Hepatocyte (in vitro differentiated cells): ENCODE data around the gene CDK5. TPM values are rescaled to one million over a fixed set of nuclear protein-coding genes. Genes with fewer than 3 reads are reported as not detected.
A peak's percentile ranks its signal among the peaks of the same experiment; 100 is the strongest.

Experiments used
- DNase-seq: peaks from one replicate; pipeline ENCODE4 v3.0.0-alpha.2; 2016; ENCODE audit warnings: low spot score
- H2AFZ ChIP-seq: fragments of 200-600 bp; sonication (generic); 2 replicates; pipeline ENCODE4 v1.6.0; 2016; ENCODE audit warnings: antibody characterized with exemption, mild to moderate bottlenecking
- H3K27ac ChIP-seq: fragments of 200-600 bp; sonication (generic); 2 replicates; pipeline ENCODE4 v1.5.1; 2016; ENCODE audit warnings: mild to moderate bottlenecking
- H3K27me3 ChIP-seq: fragments of 200-600 bp; sonication (generic); 2 replicates; pipeline ENCODE4 v1.6.1; 2016
- H3K36me3 ChIP-seq: fragments of 200-600 bp; sonication (generic); replicated peaks from 2 replicates; pipeline ENCODE4 v1.5.1; 2016; ENCODE audit warnings: low read depth; ENCODE audit not compliant: insufficient read depth
- H3K4me1 ChIP-seq: fragments of 200-600 bp; sonication (generic); 2 replicates; pipeline ENCODE4 v1.5.1; 2016; ENCODE audit warnings: mild to moderate bottlenecking, moderate library complexity; ENCODE audit not compliant: insufficient read depth
- H3K4me2 ChIP-seq: fragments of 200-600 bp; sonication (generic); 2 replicates; pipeline ENCODE4 v1.6.0; 2016
- H3K4me3 ChIP-seq: fragments of 200-600 bp; sonication (generic); 2 replicates; pipeline ENCODE4 v1.5.1; 2016; ENCODE audit warnings: mild to moderate bottlenecking
- H3K79me2 ChIP-seq: fragments of 200-600 bp; sonication (generic); 2 replicates; pipeline ENCODE4 v1.6.0; 2017; ENCODE audit warnings: mild to moderate bottlenecking
- H3K9me2 ChIP-seq: fragments of 200-600 bp; sonication (generic); replicated peaks from 2 replicates; pipeline ENCODE4 v1.6.0; 2017; ENCODE audit warnings: mild to moderate bottlenecking; ENCODE audit not compliant: insufficient read depth
- H3K9me3 ChIP-seq: fragments of 200-600 bp; sonication (generic); 2 replicates; pipeline ENCODE4 v1.5.1; 2016; ENCODE audit warnings: low read depth, mild to moderate bottlenecking
- H4K20me1 ChIP-seq: fragments of 200-600 bp; sonication (generic); 2 replicates; pipeline ENCODE4 v1.6.0; 2016; ENCODE audit warnings: mild to moderate bottlenecking; ENCODE audit not compliant: insufficient read depth, poor library complexity, severe bottlenecking
- EZH2 ChIP-seq: fragments of 200-600 bp; sonication (generic); IDR thresholded peaks from 2 replicates; pipeline ENCODE4 v1.6.1; 2016; ENCODE audit warnings: antibody characterized with exemption, mild to moderate bottlenecking, borderline replicate concordance
- EZH2phosphoT487 ChIP-seq: fragments of 200-600 bp; sonication (generic); IDR thresholded peaks from one replicate; pipeline ENCODE4 v1.6.1; 2018; ENCODE audit warnings: antibody characterized with exemption, mild to moderate bottlenecking, low read depth, moderate library complexity; ENCODE audit not compliant: unreplicated experiment, severe bottlenecking
- WGBS: methylation state at CpG from one replicate; pipeline ENCODE4 v1.1.6; 2016; ENCODE audit warnings: low lambda C conversion rate; ENCODE audit errors: missing lambda C conversion rate; 5-methylcytosine and 5-hydroxymethylcytosine counted together
- polyA plus RNA-seq: library from polyadenylated mRNA; unstranded; fragments of >200 nt; fragmentation: Nextera tagmentation; extraction: Ambion mirVana; gene quantifications from 2 replicates; pipeline ENCODE4 v1.2.1, GENCODE V29; 2016
- total RNA-seq: library from RNA; depleted of rRNA; stranded (reverse); fragments of >200 nt; gene quantifications from 2 replicates; pipeline ENCODE4 v1.2.3, GENCODE V29; 2014
- TF ChIP-seq, protein P1 (sequence below): fragments of 200-600 bp; sonication (generic); IDR thresholded peaks from 2 replicates; pipeline ENCODE4 v1.5.1; 2016; ENCODE audit warnings: antibody characterized with exemption, mild to moderate bottlenecking; ENCODE audit not compliant: poor library complexity

CDK5 gene
- total and polyA plus RNA-seq, 2 experiments from 2014 or later: 17.4 to 29.4 TPM

DNA sequence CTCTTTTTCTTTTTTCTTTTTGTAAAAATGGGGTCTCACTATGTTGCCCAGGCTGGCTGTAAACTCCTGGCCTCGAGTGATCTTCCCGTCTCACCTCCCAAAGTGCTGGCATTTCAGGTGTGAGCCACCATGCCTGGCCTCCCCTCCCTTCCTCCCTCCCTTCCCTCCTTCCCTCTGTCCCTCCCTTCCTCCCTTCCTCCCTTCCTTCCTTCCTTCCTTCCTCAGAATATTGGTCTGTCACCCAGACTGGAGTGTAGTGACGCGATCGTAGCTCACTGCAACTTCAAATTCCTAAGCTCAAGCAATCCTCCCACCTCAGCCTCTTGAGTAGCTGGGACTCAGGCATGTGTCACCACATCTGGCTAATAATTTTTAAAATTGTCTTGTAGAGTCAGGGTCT is 37.0 kb upstream of the CDK5 start:
- no peak overlapping the region for H3K4me2 ChIP-seq
- 91% methylated on average over 5 of the region's 5 CpGs for WGBS

DNA sequence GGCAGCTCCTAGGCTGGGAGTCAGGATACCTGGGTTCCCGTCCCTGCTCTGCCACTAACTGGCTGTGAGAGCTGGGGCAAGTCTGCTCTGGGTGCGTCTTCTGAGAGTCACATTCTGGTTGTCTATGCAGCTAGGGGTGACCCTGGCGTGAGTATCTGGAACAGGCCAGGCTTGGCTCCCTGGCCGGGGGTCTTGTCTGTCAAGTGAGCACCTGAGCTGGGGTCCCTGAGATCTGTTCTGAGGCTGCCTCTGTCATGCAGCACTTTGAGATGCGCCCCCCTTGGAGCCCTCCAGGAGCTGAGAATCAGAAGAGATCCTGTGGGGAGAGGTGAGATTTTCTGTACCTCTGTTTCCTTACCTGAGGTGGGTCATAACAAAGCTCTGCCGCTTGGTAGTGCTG is 36.1 kb upstream of the CDK5 start:
- TF ChIP-seq EZH2: no peak
- TF ChIP-seq, protein P1, sequence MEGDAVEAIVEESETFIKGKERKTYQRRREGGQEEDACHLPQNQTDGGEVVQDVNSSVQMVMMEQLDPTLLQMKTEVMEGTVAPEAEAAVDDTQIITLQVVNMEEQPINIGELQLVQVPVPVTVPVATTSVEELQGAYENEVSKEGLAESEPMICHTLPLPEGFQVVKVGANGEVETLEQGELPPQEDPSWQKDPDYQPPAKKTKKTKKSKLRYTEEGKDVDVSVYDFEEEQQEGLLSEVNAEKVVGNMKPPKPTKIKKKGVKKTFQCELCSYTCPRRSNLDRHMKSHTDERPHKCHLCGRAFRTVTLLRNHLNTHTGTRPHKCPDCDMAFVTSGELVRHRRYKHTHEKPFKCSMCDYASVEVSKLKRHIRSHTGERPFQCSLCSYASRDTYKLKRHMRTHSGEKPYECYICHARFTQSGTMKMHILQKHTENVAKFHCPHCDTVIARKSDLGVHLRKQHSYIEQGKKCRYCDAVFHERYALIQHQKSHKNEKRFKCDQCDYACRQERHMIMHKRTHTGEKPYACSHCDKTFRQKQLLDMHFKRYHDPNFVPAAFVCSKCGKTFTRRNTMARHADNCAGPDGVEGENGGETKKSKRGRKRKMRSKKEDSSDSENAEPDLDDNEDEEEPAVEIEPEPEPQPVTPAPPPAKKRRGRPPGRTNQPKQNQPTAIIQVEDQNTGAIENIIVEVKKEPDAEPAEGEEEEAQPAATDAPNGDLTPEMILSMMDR: no peak
- no peak for TF ChIP-seq EZH2phosphoT487
- DNase-seq: no peak
- no peaks in the 10 kb centered on the region for H3K36me3 ChIP-seq
- H3K79me2 ChIP-seq: peaks cover 99% of the 10 kb centered on the region
- peaks cover 82% of the 10 kb centered on the region for H4K20me1 ChIP-seq
- no peak overlapping the region for H2AFZ ChIP-seq
- no peaks in the 10 kb centered on the region for H3K9me3 ChIP-seq
- H3K4me1 ChIP-seq: peaks cover 17% of the 10 kb centered on the region
- H3K4me2 ChIP-seq: no peak overlapping the region
- H3K9me2 ChIP-seq: no peaks in the 10 kb centered on the region
- no peak overlapping the region for H3K27ac ChIP-seq
- no peaks in the 10 kb centered on the region for H3K27me3 ChIP-seq
- no peak overlapping the region for H3K4me3 ChIP-seq
- WGBS: 96% methylated on average over 6 of the region's 6 CpGs

More for the DNA sequence above, 37.0 kb upstream of the CDK5 start:
- Histone ChIP-seq H2AFZ (no peak overlapping the region), H4K20me1 (peaks cover 83% of the 10 kb centered on the region), H3K27ac (no peak overlapping the region), H3K9me2 (no peaks in the 10 kb centered on the region), H3K9me3 (no peaks in the 10 kb centered on the region), H3K27me3 (no peaks in the 10 kb centered on the region), H3K79me2 (peaks cover 96% of the 10 kb centered on the region), H3K4me3 (no peak overlapping the region), H3K4me1 (peaks cover 8% of the 10 kb centered on the region), H3K36me3 (no peaks in the 10 kb centered on the region)
- TF ChIP-seq EZH2: no peak
- no peak for TF ChIP-seq EZH2phosphoT487
- TF ChIP-seq, protein P1: no peak
- DNase-seq: no peak

DNA sequence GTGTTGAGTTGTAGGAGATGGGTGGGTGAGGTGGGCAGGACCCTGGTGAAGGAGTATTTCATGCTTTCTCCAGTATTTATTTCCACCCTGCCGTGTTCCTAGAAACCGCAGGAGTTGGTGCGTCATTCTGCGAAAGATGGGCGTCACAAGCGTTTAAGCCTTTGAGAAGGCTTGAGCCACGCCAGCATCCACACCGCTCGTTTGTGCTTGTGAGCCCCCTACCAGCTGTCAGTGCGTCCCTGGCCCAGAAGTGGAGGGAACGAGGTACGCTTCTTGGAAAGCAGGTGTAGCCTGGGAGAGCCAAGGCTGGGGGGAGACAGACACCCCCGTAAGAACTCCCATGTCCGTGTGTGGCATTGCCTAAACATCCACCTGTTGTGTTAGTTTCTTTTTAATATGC is 34.3 kb upstream of the CDK5 start:
- Histone ChIP-seq H3K4me2 (no peak overlapping the region), H3K9me2 (no peaks in the 10 kb centered on the region), H4K20me1 (peaks cover 82% of the 10 kb centered on the region), H3K9me3 (no peaks in the 10 kb centered on the region), H3K36me3 (no peaks in the 10 kb centered on the region), H3K4me1 (peaks cover 29% of the 10 kb centered on the region), H3K4me3 (no peak overlapping the region), H3K27me3 (no peaks in the 10 kb centered on the region), H3K27ac (no peak overlapping the region), H2AFZ (no peak overlapping the region), H3K79me2 (peaks cover 99% of the 10 kb centered on the region)
- 96% methylated on average over 14 of the region's 14 CpGs for WGBS
- no peak for DNase-seq
- no peak for TF ChIP-seq EZH2phosphoT487
- no peak for TF ChIP-seq EZH2
- TF ChIP-seq, protein P1: no peak

DNA sequence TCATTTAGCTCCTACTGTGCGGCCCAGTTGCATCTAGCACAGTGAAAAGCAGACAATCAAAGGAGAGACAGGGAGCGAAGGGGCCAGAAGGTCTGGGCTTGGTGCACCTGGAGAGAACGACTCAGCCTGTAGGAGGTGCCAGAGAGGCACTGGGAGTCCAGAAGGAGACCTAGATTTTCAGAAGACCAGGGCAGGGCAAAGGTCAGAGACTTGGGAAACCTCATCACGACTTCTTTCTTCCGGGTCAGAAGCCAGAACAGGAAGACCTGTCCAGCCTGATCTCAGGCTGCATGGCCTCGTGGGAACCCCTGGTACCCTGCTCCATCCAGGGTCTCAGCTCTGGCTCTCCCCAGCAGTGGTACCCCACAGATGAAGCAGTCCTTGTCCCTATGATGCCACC is 33.7 kb upstream of the CDK5 start:
- no peaks in the 10 kb centered on the region for H3K27me3 ChIP-seq
- H3K36me3 ChIP-seq: no peaks in the 10 kb centered on the region
- H3K4me1 ChIP-seq: peaks cover 29% of the 10 kb centered on the region

More for the DNA sequence above, 33.7 kb upstream of the CDK5 start:
- Histone ChIP-seq H3K4me3 (no peak overlapping the region), H3K9me2 (no peaks in the 10 kb centered on the region), H3K9me3 (no peaks in the 10 kb centered on the region), H2AFZ (no peak overlapping the region), H3K27ac (no peak overlapping the region), H3K79me2 (peaks cover 96% of the 10 kb centered on the region), H3K4me2 (no peak overlapping the region), H4K20me1 (peaks cover 76% of the 10 kb centered on the region)
- DNase-seq: peak; percentile 57
- WGBS: 65% methylated on average over 6 of the region's 6 CpGs
- TF ChIP-seq EZH2: no peak
- TF ChIP-seq, protein P1: peak; percentile 43
- no peak for TF ChIP-seq EZH2phosphoT487
